ES-I3 (cell line): ENCODE results near the gene ARID5B.

ENCODE experiments used
- H3K36me3 ChIP-seq: 2 replicates; pipeline ENCODE4 v1.6.1; 2013; ENCODE audit warnings: mild to moderate bottlenecking, low read length, control low read depth, moderate library complexity; ENCODE audit not compliant: insufficient read depth
- H3K4me1 ChIP-seq: 2 replicates; pipeline ENCODE4 v1.6.1; 2013; ENCODE audit warnings: mild to moderate bottlenecking, control low read depth, low read length; ENCODE audit not compliant: insufficient read depth
- H3K9ac ChIP-seq: 2 replicates; pipeline ENCODE4 v1.6.1; 2013; ENCODE audit warnings: low read depth, mild to moderate bottlenecking, low read length, moderate library complexity
- H3K9me3 ChIP-seq: 2 replicates; pipeline ENCODE4 v1.6.1; 2013; ENCODE audit warnings: mild to moderate bottlenecking, low read length, moderate library complexity; ENCODE audit not compliant: control insufficient read depth, insufficient read depth

ARID5B gene

DNA sequence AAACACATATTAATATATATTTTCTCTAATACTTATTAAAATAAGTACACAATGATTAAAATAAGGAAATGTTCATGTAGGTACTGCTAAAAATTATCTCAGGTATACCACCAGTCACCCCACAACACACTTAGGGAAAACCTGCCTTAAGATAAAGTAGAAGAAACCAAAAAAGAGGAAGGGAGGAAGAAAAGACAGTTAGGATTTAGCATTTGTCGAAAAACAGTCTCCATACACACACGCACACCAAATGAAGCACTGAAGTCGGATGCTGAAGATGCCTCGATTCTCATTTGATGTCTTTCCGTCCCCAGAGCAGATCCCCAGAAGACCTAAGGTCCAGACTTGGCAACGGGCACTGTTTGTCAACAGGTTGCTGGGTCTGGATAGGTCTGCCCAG, 30.0 kb upstream of the ARID5B start:
- no peaks in the 10 kb centered on the region for H3K4me1 ChIP-seq
- no peaks in the 10 kb centered on the region for H3K9me3 ChIP-seq
- H3K36me3 ChIP-seq, result no peaks in the 10 kb centered on the region
- no peak overlapping the region for H3K9ac ChIP-seq

DNA sequence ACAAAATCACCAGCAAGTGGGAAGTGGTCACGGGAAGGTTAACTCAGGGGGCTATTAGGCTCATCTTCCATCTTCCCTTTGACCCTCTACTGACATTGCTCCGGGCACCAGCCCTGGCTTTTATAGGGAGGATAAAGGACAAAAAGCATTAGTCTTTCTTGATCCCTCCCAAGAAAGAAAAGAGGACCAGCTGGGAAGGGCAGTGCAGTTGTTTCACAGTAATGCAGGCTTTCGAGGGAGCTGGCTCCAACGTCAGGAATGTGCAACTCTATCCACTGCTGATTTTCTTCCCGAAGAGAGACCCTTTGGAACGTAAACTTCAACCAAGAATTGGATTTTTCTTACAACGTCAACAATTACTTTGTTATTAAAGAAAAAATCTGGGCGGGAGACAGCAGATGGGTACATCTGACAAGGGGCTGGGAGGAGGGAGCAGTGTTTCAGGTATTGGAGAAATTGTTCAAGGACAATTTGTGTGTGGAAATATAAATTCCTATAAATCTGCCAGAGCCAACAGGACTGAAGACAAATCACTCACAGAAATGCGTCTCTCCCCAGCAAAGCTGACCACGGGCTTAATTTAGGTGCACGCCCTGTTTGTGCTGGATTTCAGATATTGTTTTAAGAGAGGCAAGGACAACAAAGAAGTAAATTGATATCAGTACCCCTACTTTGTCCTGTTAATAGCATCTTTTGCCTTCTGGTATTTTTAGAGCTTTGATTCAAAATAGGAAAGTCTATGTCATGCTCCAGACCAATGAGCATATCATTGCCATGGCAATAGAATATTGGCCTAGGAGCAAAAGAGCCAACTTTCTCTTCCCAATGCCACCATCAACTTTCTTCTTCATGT, 23.4 kb upstream of the ARID5B start:
- no peaks in the 10 kb centered on the region for H3K4me1 ChIP-seq
- no peak overlapping the region for H3K9ac ChIP-seq
- no peaks in the 10 kb centered on the region for H3K36me3 ChIP-seq
- H3K9me3 ChIP-seq, result no peaks in the 10 kb centered on the region

DNA sequence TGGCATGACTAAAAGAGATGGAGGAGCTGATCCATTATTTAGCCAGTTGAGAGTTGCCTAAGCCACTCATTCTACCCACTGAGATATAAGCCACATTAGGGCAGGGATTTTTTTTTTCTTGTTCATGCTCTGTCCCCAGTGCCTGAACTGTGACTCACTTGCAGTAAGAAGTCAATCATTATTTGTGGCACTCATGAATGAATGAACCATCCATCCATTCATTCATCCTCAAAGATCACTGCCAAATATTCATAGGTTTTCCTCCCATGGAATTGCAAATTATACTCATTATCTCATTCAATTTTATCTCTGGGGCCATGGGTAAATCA, 22.8 kb upstream of the ARID5B start:
- Histone ChIP-seq H3K36me3 (no peaks in the 10 kb centered on the region), H3K9ac (no peak overlapping the region), H3K9me3 (no peaks in the 10 kb centered on the region), H3K4me1 (no peaks in the 10 kb centered on the region)

DNA sequence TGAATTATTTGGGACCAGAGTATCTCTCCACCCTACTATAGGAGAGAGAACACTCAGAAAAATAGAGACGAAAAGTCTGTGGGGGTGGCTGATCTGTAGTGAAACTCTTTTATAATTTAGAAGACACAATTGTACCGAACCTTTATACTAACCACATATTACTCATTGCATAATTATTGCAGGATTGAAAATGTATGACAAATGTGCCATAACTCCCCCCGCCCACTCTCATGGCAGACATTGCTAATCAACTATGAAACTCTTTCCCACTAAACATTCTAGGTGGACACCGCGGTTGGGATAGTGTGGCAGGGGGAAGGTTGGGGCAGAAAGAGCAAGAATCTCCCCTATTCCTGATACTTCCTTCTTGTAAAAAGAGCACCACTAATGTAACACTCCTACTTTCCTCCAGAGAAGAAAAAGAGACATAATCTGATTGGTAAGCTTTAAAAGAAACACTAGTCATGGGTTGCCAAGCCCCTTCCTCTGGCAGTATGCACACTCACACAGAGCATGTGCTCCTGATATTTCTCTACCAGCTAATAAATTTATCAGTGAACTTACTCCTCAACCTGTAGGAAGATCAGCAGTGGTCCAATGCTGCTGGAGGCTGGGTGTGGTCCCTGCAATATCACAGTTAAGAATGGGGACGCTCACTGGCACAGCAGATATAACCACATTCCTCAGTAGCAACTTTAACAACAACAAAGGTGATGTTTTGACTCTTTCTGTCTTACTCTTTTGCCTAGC, 18.7 kb upstream of the ARID5B start:
- Histone ChIP-seq H3K36me3 (no peaks in the 10 kb centered on the region), H3K9me3 (no peaks in the 10 kb centered on the region), H3K4me1 (no peaks in the 10 kb centered on the region), H3K9ac (no peak overlapping the region)

DNA sequence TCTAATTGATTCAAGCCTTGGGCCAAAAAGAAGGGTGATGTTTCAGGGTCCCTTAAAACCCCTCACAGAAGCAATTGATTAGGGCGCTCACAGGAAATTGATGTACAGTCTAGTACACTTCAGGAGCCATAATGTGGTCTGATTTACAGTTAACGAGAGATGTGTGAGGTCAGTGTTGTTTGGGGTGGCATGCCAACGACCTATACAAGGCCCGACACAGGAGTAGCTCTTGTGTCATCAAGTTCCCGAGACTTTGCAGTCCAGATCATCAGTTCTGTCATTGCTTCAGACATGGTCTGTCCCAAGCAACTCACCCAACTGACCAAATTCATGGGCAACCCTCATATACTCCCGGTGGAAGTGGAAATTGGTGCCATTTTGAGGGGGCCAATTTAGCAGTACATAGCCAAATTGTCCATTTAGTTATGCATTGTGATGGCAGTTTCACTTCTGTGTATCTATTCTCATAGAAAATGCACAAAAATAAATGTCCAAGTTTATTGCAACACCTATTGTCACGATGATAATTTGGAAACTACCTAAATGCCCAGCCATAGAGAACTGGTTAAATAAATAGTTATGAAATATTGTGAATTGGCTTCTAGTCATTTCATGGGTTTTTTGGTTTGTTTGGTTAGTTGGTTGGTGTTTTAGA, 18.0 kb upstream of the ARID5B start:
- no peaks in the 10 kb centered on the region for H3K4me1 ChIP-seq
- no peaks in the 10 kb centered on the region for H3K9me3 ChIP-seq

DNA sequence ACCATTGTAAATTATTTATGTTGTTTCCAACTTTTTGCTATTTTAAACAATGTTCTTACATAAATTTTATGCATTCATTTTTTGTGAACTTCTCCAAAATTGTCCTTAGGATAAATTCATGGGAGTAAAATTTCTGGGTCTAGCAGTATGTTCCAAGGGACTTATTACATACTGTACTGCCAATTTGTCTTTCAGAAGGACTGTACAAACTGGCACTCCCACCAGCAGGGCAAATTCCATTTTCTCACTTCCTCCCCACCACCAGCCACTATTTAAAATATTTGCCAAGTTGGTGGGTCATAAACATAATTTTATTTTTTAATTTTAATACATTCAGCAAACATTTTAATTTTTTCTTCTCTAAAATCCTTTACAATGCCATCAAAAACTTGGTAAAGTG, 13.7 kb upstream of the ARID5B start:
- Histone ChIP-seq H3K36me3 (no peaks in the 10 kb centered on the region), H3K4me1 (no peaks in the 10 kb centered on the region), H3K9me3 (no peaks in the 10 kb centered on the region), H3K9ac (no peak overlapping the region)

More for the DNA sequence above, 18.0 kb upstream of the ARID5B start:
- Histone ChIP-seq H3K9ac (no peak overlapping the region), H3K36me3 (no peaks in the 10 kb centered on the region)

DNA sequence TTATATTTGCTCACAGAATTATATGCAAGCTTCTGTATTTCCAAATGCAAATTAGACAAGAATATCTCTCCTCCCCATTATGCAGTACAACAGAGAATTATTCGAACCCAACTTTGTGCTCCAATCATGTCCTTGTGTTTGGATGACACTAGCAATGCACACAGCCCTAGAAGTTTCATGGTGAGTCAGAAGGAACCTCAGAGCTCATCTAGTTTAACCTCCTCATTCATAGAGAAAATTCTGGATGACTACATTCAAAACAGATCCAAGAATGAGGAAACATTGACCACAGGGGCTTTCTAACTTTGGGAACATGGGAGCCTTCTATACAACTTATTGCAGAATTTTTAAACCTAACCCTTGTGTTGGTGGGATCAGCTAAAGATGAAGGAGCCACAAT, 12.8 kb upstream of the ARID5B start:
- no peaks in the 10 kb centered on the region for H3K9me3 ChIP-seq
- no peaks in the 10 kb centered on the region for H3K36me3 ChIP-seq
- no peaks in the 10 kb centered on the region for H3K4me1 ChIP-seq
- no peak overlapping the region for H3K9ac ChIP-seq

- Histone ChIP-seq H3K9me3 (no peaks in the 10 kb centered on the region), H3K4me1 (no peaks in the 10 kb centered on the region), H3K9ac (no peak overlapping the region), H3K36me3 (no peaks in the 10 kb centered on the region)
These were observed 11.1 kb upstream of the ARID5B start for GRCh38 chr10:61890430-61890829.

DNA sequence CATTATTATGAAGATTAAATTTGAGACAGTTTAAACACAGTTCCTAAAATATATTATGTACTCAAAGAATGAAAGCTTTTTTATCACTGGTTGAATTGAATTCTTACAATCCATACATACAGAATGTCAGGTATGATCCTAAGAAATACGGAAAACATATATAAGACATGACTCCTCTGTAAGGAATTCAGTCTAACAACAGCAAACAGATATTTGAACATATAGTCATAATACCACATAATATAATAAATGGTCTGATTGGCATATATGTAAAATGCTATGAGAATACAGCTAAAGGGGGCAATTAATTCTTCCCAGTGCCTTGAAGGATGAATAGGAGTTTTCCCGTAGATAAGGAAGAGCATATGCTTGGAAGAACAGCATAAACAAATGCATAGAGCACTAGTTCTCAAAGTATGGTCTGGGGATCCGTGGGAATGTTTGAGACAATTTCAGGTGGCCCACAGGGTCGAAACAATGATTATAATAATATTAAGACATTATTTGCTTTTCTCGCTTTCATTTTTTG, 10.6 kb upstream of the ARID5B start:
- H3K9ac ChIP-seq, result no peak overlapping the region
- no peaks in the 10 kb centered on the region for H3K36me3 ChIP-seq
- no peaks in the 10 kb centered on the region for H3K9me3 ChIP-seq
- H3K4me1 ChIP-seq, result no peaks in the 10 kb centered on the region

DNA sequence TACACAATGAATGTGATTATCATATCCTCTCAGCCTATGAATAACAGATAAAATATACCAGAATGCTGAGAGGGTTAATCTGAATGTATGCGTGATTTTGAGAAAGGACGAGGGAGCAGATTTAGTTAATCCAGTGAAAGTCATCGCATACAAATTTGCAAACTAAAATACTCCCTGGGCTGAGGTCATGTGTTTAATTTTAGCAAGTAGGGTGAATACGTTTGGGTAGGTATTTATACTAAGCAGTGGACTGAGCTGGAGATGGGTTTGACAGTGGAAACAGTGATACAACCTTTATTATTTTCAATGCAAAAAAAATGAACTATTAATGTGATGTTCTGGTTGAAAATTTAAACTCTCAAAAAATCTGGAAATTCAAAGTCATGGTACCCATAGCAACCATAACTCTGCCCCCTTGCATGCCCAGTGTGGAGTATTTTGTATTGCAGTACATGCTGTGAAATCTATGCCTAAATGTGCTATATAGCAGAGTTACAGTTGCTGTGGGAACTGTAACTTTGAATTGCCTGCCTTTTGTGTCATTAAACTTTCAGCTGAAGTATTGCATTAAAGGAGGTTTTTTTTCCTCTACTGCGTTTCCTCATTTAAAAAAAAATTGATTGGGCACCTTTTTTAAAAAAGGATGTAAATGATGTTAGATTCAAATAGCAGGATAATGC, 9.5 kb upstream of the ARID5B start:
- Histone ChIP-seq H3K9me3 (no peaks in the 10 kb centered on the region), H3K9ac (no peak overlapping the region), H3K4me1 (no peaks in the 10 kb centered on the region), H3K36me3 (no peaks in the 10 kb centered on the region)

DNA sequence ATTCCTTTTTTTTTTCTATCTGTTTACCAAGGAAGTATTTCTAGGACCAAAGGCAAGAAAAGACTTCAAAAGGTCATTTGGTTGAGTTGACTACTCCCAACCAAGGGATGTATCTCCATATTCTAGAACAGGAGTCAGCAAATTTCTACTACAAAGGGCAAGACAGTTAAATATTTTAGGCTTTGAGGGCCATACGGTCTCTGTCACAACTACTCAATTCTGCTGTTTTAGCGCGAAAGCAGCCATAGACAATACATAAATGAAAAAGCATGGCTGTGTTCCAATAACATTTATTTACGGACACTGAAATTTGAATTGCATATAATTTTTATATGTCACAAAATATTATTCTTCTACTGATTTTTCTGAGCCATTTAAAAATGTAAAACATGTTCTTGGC, 8.5 kb upstream of the ARID5B start:
- Histone ChIP-seq H3K9me3 (no peaks in the 10 kb centered on the region), H3K36me3 (no peaks in the 10 kb centered on the region), H3K9ac (no peak overlapping the region), H3K4me1 (peaks cover 3% of the 10 kb centered on the region; the same call in 1 of the 2 replicates)

DNA sequence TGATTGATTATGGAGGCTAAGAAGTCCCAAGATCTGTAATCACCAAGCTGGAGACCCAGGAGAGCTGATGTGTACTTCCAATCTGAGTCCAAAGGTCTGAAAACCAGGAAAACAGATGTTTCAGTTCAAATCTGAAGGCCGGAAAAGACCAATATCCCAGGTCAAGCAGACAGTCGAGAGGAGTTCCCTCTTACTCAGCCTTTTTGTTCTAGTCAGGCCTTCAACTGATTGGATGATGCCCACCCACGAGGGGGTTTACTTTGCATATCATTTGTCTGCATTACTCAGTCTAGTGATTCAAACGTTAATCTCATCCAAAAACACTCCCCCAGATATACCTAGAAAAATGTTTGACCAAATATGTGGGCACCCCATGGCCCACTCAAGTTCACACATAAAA, 7.4 kb upstream of the ARID5B start:
- no peaks in the 10 kb centered on the region for H3K9me3 ChIP-seq
- peaks cover 11% of the 10 kb centered on the region for H3K4me1 ChIP-seq
- no peaks in the 10 kb centered on the region for H3K36me3 ChIP-seq
- no peak overlapping the region for H3K9ac ChIP-seq

- Histone ChIP-seq H3K4me1 (peaks cover 17% of the 10 kb centered on the region), H3K9ac (no peak overlapping the region), H3K36me3 (no peaks in the 10 kb centered on the region), H3K9me3 (no peaks in the 10 kb centered on the region)
These were observed 5.5 kb upstream of the ARID5B start for GRCh38 chr10:61895898-61896600.
